Endothelial cell (in vitro differentiated cells): ENCODE measurements around the gene TOGARAM1. TPM values are rescaled to one million over a fixed set of nuclear protein-coding genes. Genes with fewer than 3 reads are reported as not detected.

ENCODE experiments used
- DNase-seq: peaks from one replicate; pipeline ENCODE4 v3.0.0; 2021; ENCODE audit warnings: low spot score
- H3K27ac Mint-ChIP-seq: one replicate; pipeline ENCODE4 v1.8.0; 2021; ENCODE audit warnings: mixed read lengths, inconsistent platforms; ENCODE audit not compliant: unreplicated experiment
- H3K27me3 Mint-ChIP-seq: one replicate; pipeline ENCODE4 v1.8.0; 2021; ENCODE audit warnings: mild to moderate bottlenecking, moderate library complexity, mixed read lengths, inconsistent platforms; ENCODE audit not compliant: unreplicated experiment
- H3K36me3 Mint-ChIP-seq: one replicate; pipeline ENCODE4 v1.8.0; 2021; ENCODE audit warnings: mild to moderate bottlenecking, low read depth, mixed read lengths, inconsistent platforms; ENCODE audit not compliant: unreplicated experiment
- H3K4me1 Mint-ChIP-seq: one replicate; pipeline ENCODE4 v1.8.0; 2021; ENCODE audit warnings: mild to moderate bottlenecking, mixed read lengths, inconsistent platforms; ENCODE audit not compliant: unreplicated experiment
- H3K4me3 Mint-ChIP-seq: one replicate; pipeline ENCODE4 v1.8.0; 2021; ENCODE audit warnings: mild to moderate bottlenecking, mixed read lengths, inconsistent platforms; ENCODE audit not compliant: unreplicated experiment
- H3K9me3 Mint-ChIP-seq: one replicate; pipeline ENCODE4 v1.8.0; 2021; ENCODE audit warnings: mixed read lengths, inconsistent platforms; ENCODE audit not compliant: unreplicated experiment
- CTCF ChIP-seq: fragments of 200-600 bp; sonication (generic); IDR thresholded peaks from one replicate; pipeline ENCODE4 v1.5.0; 2021; ENCODE audit warnings: antibody characterized with exemption; ENCODE audit not compliant: unreplicated experiment
- total RNA-seq: library from RNA; stranded (reverse); fragmentation: NEBNext Ultra II Directional; extraction: Animal tissue kit (Norgen Biotek cat#: 25700); gene quantifications from one replicate; pipeline ENCODE4 v1.2.1, GENCODE V29; 2021; ENCODE audit not compliant: unreplicated experiment

TOGARAM1 gene
- total RNA-seq, 1 donor from 2014 or later, result 17.1 TPM

- no peak for DNase-seq
- Mint-ChIP-seq H3K27me3 (no peaks in the 10 kb centered on the region), H3K4me3 (no peak overlapping the region), H3K27ac (no peak overlapping the region), H3K4me1 (no peaks in the 10 kb centered on the region), H3K36me3 (peaks cover 14% of the 10 kb centered on the region), H3K9me3 (no peaks in the 10 kb centered on the region)
- TF ChIP-seq CTCF, result no peak
Measured at GRCh38 chr14:45114327-45114726, 152.3 kb downstream of the TOGARAM1 start.

GRCh38 chr14:45118594-45118993, 156.6 kb downstream of the TOGARAM1 start:
- DNase-seq, result no peak
- Mint-ChIP-seq H3K9me3 (no peaks in the 10 kb centered on the region), H3K27me3 (no peaks in the 10 kb centered on the region), H3K27ac (no peak overlapping the region), H3K36me3 (peaks cover 22% of the 10 kb centered on the region), H3K4me3 (no peak overlapping the region), H3K4me1 (no peaks in the 10 kb centered on the region)
- TF ChIP-seq CTCF, result no peak

- no peaks in the 10 kb centered on the region for H3K9me3 Mint-ChIP-seq
- H3K27me3 Mint-ChIP-seq, result no peaks in the 10 kb centered on the region
- H3K36me3 Mint-ChIP-seq, result peaks cover 28% of the 10 kb centered on the region
- H3K4me1 Mint-ChIP-seq, result no peaks in the 10 kb centered on the region
- DNase-seq, result no peak
- TF ChIP-seq CTCF, result no peak
- no peak overlapping the region for H3K4me3 Mint-ChIP-seq
- no peak overlapping the region for H3K27ac Mint-ChIP-seq
Measured at GRCh38 chr14:45120096-45120495, 158.1 kb downstream of the TOGARAM1 start.

GRCh38 chr14:45123271-45123670, 161.3 kb downstream of the TOGARAM1 start:
- DNase-seq, result no peak
- H3K36me3 Mint-ChIP-seq, result peaks cover 23% of the 10 kb centered on the region
- no peak for TF ChIP-seq CTCF

More at GRCh38 chr14:45123271-45123670, 161.3 kb downstream of the TOGARAM1 start:
- Mint-ChIP-seq H3K27me3 (no peaks in the 10 kb centered on the region), H3K27ac (no peak overlapping the region), H3K9me3 (no peaks in the 10 kb centered on the region), H3K4me3 (no peak overlapping the region), H3K4me1 (no peaks in the 10 kb centered on the region)

Other genes with a start within 250 kb of the TOGARAM1 start
- gene KLHL28, start 243 bp upstream of the TOGARAM1 start, total RNA-seq, result 14.3 TPM
- 47.8 TPM for gene PRPF39, start 121.9 kb downstream of the TOGARAM1 start, total RNA-seq
- 78.3 TPM for gene FKBP3, start 172.3 kb downstream of the TOGARAM1 start, total RNA-seq
- 9.9 TPM for gene FANCM, start 173.7 kb downstream of the TOGARAM1 start, total RNA-seq